Left renal cortex interstitium (tissue), 4 donors: ENCODE measurements around the gene NOP14. TPM values are rescaled to one million over a fixed set of nuclear protein-coding genes. Genes with fewer than 3 reads are reported as not detected.
"Not testable (repeated sequence)": the region's sequence is repeated elsewhere in the genome, so short reads cannot be mapped to it uniquely, and the experiment has no call there.

Source experiments
- DNase-seq, 4 donors: peaks; one replicate each; pipeline ENCODE4 v3.0.0-alpha.2; 2013; ENCODE audit warnings: low read depth in 4 of 4, low spot score in 2 of 4, missing footprints in 1 of 4
- polyA plus RNA-seq, 4 donors: library from polyadenylated mRNA; unstranded; fragments of 120-200 nt; gene quantifications; one replicate each; pipeline ENCODE4 v1.2.1, GENCODE V29; 2013; ENCODE audit not compliant: insufficient read length in 4 of 4

Gene NOP14
- polyA plus RNA-seq, 4 donors: 28.6 to 31.9 (median 29.3) TPM

GRCh38 chr4:2962614-2963174 lies 512 bp downstream of the NOP14 start:
- peak in 1 of 4 donors; percentile 39 for DNase-seq

GRCh38 chr4:2961811-2962441 lies 1.3 kb downstream of the NOP14 start:
- DNase-seq: no peak

- DNase-seq: no peak
These were observed 1.8 kb downstream of the NOP14 start for GRCh38 chr4:2961421-2961810.

- not testable (repeated sequence) for DNase-seq
These were observed 2.8 kb downstream of the NOP14 start for GRCh38 chr4:2960450-2960849.

GRCh38 chr4:2958446-2958845 lies 4.8 kb downstream of the NOP14 start:
- no peak for DNase-seq

- not testable (repeated sequence) for DNase-seq
These were observed 7.8 kb downstream of the NOP14 start for GRCh38 chr4:2955186-2956044.

- no peak for DNase-seq
These were observed 8.6 kb downstream of the NOP14 start for GRCh38 chr4:2954358-2955185.

- no peak for DNase-seq
These were observed 9.7 kb downstream of the NOP14 start for GRCh38 chr4:2953496-2953895.

GRCh38 chr4:2950221-2950989 lies 12.8 kb downstream of the NOP14 start:
- no peak for DNase-seq

- DNase-seq: no peak
These were observed 13.5 kb downstream of the NOP14 start for GRCh38 chr4:2949782-2950125.

- no peak for DNase-seq
These were observed 14.1 kb downstream of the NOP14 start for GRCh38 chr4:2948895-2949781.

- no peak for DNase-seq
These were observed 15.3 kb downstream of the NOP14 start for GRCh38 chr4:2947926-2948325.

GRCh38 chr4:2946812-2947600 lies 16.2 kb downstream of the NOP14 start:
- no peak for DNase-seq

- DNase-seq: not testable (repeated sequence)
These were observed 17.3 kb downstream of the NOP14 start for GRCh38 chr4:2945619-2946604.

GRCh38 chr4:2944586-2945526 lies 18.4 kb downstream of the NOP14 start:
- no peak for DNase-seq

- DNase-seq: no peak
These were observed 19.1 kb downstream of the NOP14 start for GRCh38 chr4:2944091-2944482.
